Gastrocnemius medialis (tissue), 4 donors: Measurements from ENCODE around the gene SSX4B. TPM values are rescaled to one million over a fixed set of nuclear protein-coding genes. Genes with fewer than 3 reads are reported as not detected.
"Not testable (repeated sequence)": the region's sequence is repeated elsewhere in the genome, so short reads cannot be mapped to it uniquely, and the experiment has no call there.

Source experiments
- ATAC-seq, 2 donors: fragments of 150-250 bp; one replicate each; pipeline ENCODE4 v1.9.1; 2016
- DNase-seq, 2 donors: peaks; one replicate each; pipeline ENCODE4 v3.0.0-alpha.2; 2019
- H3K27ac ChIP-seq, 4 donors: fragments of 200-600 bp; sonication (generic); 1 replicate in 1 of 4; 2 replicates in 3 of 4; pipeline ENCODE4 v1.5.1; 2016 to 2018; ENCODE audit warnings: mild to moderate bottlenecking in 2 of 4, moderate library complexity in 1 of 4
- H3K27me3 ChIP-seq, 3 donors: fragments of 200-600 bp; sonication (generic) in 2 of 3; 1 replicate in 1 of 3; 2 replicates in 2 of 3; pipeline versions ENCODE4 v1.5.1 to v1.6.0; 2016 to 2019; ENCODE audit warnings: mild to moderate bottlenecking in 1 of 3, moderate library complexity in 1 of 3
- H3K36me3 ChIP-seq, 2 donors: fragments of 200-600 bp; sonication (generic) in 1 of 2; one replicate each; pipeline ENCODE4 v1.5.1; 2017 to 2018
- H3K4me1 ChIP-seq, 2 donors: fragments of 200-600 bp; sonication (generic) in 1 of 2; one replicate each; pipeline ENCODE4 v1.5.1; 2016 to 2017; ENCODE audit warnings: mild to moderate bottlenecking in 2 of 2
- H3K4me3 ChIP-seq, 4 donors: fragments of 200-600 bp; sonication (generic) in 3 of 4; 1 replicate in 1 of 4; 2 replicates in 3 of 4; pipeline ENCODE4 v1.5.1; 2016 to 2019; ENCODE audit warnings: mild to moderate bottlenecking in 2 of 4
- H3K9me3 ChIP-seq, 3 donors: fragments of 200-600 bp; sonication (generic) in 2 of 3; 1 replicate in 1 of 3; 2 replicates in 2 of 3; pipeline ENCODE4 v1.5.1; 2016 to 2019
- POLR2A ChIP-seq, 2 donors: fragments of 450-650 bp; IDR thresholded peaks; one replicate each; pipeline ENCODE4 v1.6.1; 2017; ENCODE audit warnings: antibody characterized with exemption in 2 of 2, mild to moderate bottlenecking in 2 of 2, moderate library complexity in 2 of 2
- in situ Hi-C, 4 donors: fragments of 200-750 bp; cut with MboI; loops; one replicate each; pipeline versions ENCODE4 v1.15.0 to v1.8.0; 2017; ENCODE audit warnings: low sequenced_read_pairs in 4 of 4
- intact Hi-C: fragments of 100-400 bp; cut with DNase I; formaldehyde crosslinking; loops from one replicate; pipeline ENCODE4 v1.15.1; 2023; ENCODE audit warnings: low total_unique reads
- total RNA-seq, 4 donors: library from RNA; depleted of rRNA; stranded (reverse); fragments of >200 nt; gene quantifications; one replicate each; pipeline versions ENCODE4 v1.1.0 to v1.2.3, GENCODE V29; 2016
- TF ChIP-seq, protein P1 (sequence below), 5 experiments: fragments of 450-650 bp in 3 of 5; fragments of 200-600 bp in 2 of 5; sonication (generic) in 2 of 5; IDR thresholded peaks in 4 of 5; conservative IDR thresholded peaks in 1 of 5; 1 replicate in 4 of 5; 2 replicates in 1 of 5; pipeline ENCODE4 v1.5.1; 2016 to 2019; ENCODE audit warnings: antibody characterized with exemption in 5 of 5, mild to moderate bottlenecking in 3 of 5, moderate library complexity in 3 of 5

The SSX4B gene
- total RNA-seq, 4 donors from 2014 or later = not detected

DNA sequence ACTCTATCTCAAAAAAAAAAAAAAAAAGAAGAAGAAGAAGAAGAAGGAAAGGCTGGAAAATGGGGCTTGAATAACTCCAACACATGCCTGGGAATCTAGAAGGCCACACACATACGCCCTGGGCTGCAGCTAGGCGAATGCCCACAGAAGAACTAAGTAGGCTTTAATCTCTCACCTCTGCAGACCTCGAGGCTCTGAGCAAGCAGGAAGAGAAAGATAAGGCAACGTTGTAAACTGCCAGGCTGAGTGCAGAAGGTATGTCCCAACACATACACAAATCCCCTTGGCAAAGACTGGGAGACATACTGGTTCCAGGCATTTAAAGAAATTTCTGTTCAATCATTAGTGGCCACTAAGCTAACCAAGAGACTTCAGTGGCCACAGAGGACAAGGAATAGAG lies 39.9 kb upstream of the SSX4B start:
- in situ Hi-C loops = no loop called here
- TF ChIP-seq POLR2A (IDR thresholded peaks at IDR 0.05) = no peak
- TF ChIP-seq, protein P1, sequence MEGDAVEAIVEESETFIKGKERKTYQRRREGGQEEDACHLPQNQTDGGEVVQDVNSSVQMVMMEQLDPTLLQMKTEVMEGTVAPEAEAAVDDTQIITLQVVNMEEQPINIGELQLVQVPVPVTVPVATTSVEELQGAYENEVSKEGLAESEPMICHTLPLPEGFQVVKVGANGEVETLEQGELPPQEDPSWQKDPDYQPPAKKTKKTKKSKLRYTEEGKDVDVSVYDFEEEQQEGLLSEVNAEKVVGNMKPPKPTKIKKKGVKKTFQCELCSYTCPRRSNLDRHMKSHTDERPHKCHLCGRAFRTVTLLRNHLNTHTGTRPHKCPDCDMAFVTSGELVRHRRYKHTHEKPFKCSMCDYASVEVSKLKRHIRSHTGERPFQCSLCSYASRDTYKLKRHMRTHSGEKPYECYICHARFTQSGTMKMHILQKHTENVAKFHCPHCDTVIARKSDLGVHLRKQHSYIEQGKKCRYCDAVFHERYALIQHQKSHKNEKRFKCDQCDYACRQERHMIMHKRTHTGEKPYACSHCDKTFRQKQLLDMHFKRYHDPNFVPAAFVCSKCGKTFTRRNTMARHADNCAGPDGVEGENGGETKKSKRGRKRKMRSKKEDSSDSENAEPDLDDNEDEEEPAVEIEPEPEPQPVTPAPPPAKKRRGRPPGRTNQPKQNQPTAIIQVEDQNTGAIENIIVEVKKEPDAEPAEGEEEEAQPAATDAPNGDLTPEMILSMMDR (IDR thresholded peaks at IDR 0.05 in 4 of 5, conservative IDR thresholded peaks at IDR 0.05 in 1 of 5) = no peak
- Histone ChIP-seq H3K27me3 (no peaks in the 10 kb centered on the region), H3K9me3 (no peaks in the 10 kb centered on the region), H3K4me3 (no peak overlapping the region), H3K36me3 (no peaks in the 10 kb centered on the region), H3K4me1 (no peaks in the 10 kb centered on the region), H3K27ac (no peak overlapping the region)
- DNase-seq (no peak), ATAC-seq (no peak)
- intact Hi-C loops = no loop called here

DNA sequence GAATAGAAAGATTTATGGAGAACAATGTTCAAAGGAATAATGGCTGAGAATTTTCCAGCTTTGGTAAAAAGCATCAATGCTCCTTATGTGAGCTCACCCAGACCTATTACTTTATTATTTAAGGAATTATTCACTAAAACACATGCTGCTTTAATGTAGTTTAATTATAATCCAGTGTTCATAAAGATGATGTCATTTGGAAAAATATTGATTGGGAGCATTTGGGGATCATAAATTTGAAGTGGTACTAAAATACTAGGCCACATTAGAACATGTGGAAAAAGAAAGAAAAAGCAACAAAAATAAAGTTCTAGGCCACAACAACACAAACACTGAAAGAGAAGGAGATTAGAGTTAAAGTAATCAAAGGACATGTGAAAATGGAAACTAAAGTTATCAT lies 38.3 kb upstream of the SSX4B start:
- intact Hi-C loops = no loop called here
- Histone ChIP-seq H3K27ac (no peak overlapping the region), H3K9me3 (no peaks in the 10 kb centered on the region), H3K27me3 (no peaks in the 10 kb centered on the region), H3K4me3 (no peak overlapping the region), H3K36me3 (no peaks in the 10 kb centered on the region), H3K4me1 (no peaks in the 10 kb centered on the region)
- ATAC-seq = no peak
- in situ Hi-C loops = no loop called here
- TF ChIP-seq, protein P1 (IDR thresholded peaks at IDR 0.05 in 4 of 5, conservative IDR thresholded peaks at IDR 0.05 in 1 of 5) = no peak
- no peak for TF ChIP-seq POLR2A (IDR thresholded peaks at IDR 0.05)
- DNase-seq = no peak

DNA sequence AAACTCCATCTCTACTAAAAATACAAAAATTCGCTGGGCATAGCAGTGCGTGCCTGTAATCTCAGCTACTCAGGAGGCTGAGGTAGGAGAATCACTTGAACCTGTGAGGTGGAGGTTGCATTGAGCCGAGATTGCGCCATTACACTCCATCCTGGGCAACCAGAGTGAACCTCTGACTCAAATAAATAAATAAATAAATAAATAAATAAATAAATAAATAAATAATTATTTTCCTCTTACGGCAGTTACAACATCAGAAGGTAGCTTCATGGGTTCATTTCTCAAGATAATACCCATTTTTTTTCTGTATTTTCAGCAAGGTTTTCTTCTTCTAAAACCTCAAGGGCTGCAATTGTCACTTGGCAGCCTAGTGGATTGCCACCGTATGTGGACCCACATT lies 35.4 kb upstream of the SSX4B start:
- in situ Hi-C loops, H3K36me3 ChIP-seq, ATAC-seq, H3K4me3 ChIP-seq, H3K4me1 ChIP-seq, DNase-seq, H3K27ac ChIP-seq, H3K9me3 ChIP-seq, H3K27me3 ChIP-seq, intact Hi-C loops: not testable (repeated sequence)

DNA sequence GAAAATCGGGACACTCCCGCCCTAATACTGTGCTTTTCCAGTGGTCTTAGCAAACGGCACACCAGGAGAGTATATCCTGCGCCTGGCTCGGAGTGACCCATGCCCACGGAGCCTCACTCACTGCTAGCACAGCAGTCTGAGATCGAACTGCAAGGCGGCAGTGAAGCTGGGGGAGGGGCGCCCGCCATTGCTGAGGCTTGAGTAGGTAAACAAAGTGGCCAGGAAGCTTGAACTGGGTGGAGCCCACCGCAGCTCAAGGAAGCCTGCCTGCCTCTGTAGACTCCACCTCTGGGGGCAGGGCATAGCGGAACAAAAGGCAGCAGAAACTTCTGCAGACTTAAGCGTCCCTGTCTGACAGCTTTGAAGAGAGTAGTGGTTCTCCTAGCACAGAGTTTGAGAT lies 22.0 kb upstream of the SSX4B start:
- H3K27me3 ChIP-seq, H3K9me3 ChIP-seq, intact Hi-C loops, in situ Hi-C loops, H3K4me1 ChIP-seq, ATAC-seq, H3K27ac ChIP-seq, H3K4me3 ChIP-seq, DNase-seq, H3K36me3 ChIP-seq: not testable (repeated sequence)

DNA sequence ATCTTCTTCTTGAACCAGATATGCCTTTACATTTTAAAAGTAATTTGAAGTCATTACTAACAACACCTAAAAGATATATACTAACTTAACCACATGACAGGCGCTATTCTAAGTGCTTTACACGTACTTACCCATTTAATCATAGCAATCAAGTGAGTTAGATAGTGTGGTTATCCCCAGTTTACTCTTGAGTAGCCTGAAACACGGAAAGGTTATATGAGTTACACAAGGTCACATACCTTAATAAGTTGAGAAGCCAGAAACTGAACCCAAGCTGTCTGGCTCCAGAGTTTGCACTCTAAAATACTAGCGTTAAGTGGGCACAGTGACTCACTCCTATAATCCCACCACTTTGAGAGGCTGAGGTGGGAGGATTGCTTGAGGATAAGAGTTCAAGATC lies 18.4 kb upstream of the SSX4B start:
- H3K27ac ChIP-seq, H3K4me3 ChIP-seq, H3K27me3 ChIP-seq, DNase-seq, H3K4me1 ChIP-seq, in situ Hi-C loops, intact Hi-C loops, H3K36me3 ChIP-seq, ATAC-seq, H3K9me3 ChIP-seq: not testable (repeated sequence)

DNA sequence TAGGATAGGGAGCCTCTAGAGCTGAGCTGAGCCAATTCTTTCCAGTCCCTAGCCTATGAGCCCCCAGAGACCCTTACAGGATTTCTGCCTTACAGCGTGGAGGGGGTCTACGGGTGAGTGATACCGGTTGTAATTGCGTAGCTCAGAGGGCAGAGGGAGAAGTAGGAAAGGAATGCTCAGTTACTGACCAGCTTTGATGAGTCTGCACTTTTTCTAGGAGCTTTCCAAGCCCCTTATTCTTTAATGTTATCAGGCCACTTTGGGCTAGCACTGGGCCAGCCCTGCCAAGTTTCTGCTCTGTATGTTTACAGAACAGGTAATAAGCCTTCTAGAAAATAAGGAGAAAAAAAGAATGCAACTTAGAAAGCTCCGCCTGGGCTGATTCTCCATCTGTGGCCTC lies 17.8 kb upstream of the SSX4B start:
- in situ Hi-C loops, H3K9me3 ChIP-seq, H3K27me3 ChIP-seq, H3K36me3 ChIP-seq, DNase-seq, H3K27ac ChIP-seq, intact Hi-C loops, H3K4me1 ChIP-seq, H3K4me3 ChIP-seq, ATAC-seq: not testable (repeated sequence)

DNA sequence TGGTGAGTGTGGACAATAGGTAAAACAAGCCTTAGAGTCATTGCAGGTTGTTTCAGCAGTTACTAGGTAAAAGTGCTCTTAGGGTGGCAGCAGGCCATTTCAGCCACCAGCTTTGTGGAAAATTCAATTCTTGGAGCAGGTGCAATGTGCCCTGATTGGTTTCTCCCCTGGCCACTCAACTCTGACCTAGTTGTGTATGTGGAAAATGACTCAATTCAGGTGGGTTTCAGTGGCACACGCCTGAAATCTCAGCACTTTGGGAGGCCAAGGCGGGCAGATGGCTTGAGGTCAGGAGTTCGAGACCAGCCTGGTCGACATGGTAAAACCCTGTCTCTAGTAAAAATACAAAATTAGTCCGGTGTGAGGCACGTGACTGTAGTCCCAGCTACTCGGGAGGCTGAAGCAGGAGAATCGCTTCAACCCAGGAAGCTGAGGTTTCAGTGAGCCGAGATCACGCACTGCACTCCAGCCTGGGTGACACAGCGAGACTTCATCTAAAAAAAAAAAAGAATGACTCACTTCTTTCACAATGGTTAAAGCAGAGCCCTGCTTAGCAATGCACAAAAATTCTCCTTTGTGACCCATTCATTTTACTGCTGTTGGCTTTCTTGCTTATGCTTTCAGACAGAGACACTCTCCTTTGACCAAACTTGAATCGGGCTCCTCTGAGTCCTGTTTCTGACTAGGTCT lies 15.4 kb upstream of the SSX4B start:
- H3K36me3 ChIP-seq, intact Hi-C loops, in situ Hi-C loops, ATAC-seq, DNase-seq, H3K9me3 ChIP-seq, H3K27me3 ChIP-seq, H3K27ac ChIP-seq, H3K4me1 ChIP-seq, H3K4me3 ChIP-seq: not testable (repeated sequence)

DNA sequence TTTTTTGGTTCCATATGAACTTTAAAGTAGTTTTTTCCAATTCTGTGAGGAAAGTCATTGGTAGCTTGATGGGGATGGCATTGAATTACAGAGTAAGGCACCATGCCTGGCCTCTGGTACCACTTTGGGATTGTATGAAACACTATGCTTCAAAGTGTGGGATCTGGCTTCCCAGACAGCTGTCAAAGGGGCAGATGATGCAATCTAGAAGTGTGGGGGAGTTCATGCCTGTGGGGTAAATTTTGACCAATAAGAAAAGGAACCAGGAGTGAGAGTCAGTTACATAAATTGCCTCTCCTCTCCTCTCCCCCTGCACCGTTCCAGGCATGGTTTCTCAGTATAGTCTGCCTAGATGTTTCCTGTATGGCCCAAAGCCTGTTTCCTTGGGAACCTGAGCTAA lies 13.9 kb downstream of the SSX4B start:
- H3K27ac ChIP-seq, H3K4me1 ChIP-seq, H3K4me3 ChIP-seq, H3K27me3 ChIP-seq, intact Hi-C loops, DNase-seq, in situ Hi-C loops, H3K36me3 ChIP-seq, H3K9me3 ChIP-seq, ATAC-seq: not testable (repeated sequence)

DNA sequence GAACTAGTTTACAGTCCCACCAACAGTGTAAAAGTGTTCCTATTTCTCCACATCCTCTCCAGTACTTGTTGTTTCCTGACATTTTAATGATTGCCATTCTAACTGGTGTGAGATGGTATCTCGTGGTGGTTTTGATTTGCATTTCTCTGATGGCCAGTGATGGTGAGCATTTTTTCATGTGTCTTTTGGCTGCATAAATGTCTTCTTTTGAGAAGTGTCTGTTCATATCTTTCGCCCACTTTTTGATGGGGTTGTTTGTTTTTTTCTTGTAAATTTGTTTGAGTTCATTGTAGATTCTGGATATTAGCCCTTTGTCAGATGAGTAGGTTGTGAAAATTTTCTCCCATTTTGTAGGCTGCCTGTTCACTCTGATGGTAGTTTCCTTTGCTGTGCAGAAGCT lies 14.8 kb downstream of the SSX4B start:
- DNase-seq, H3K27me3 ChIP-seq, H3K36me3 ChIP-seq, H3K4me3 ChIP-seq, H3K27ac ChIP-seq, H3K4me1 ChIP-seq, intact Hi-C loops, H3K9me3 ChIP-seq, in situ Hi-C loops, ATAC-seq: not testable (repeated sequence)

DNA sequence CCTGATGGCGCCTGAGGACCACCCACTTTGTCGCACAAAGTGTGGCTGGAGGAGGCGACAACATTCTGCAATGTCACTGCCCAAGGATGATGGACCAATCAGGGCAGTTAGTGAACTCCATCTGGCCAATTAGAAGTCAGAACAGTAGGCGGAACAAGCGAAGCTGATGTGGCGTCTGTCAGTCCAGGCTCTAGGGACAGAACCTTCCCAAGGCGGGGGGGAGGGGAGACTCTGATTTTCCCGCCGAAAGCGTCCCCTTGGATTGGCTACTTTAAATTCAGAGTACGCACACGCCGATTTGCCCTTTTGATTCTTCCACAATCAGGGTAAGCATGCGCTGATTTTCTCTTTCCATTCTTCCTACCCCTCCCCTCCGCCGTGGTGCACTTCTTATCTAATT lies 28.5 kb downstream of the SSX4B start, which contains the start of gene SSX4:
TSS of gene SSX4 (plus strand) at position 301 of the 400 bp plus-strand sequence. CDS start 515 bp downstream, outside the sequence.
- H3K4me3 ChIP-seq, H3K36me3 ChIP-seq, H3K4me1 ChIP-seq, H3K27ac ChIP-seq, DNase-seq, H3K9me3 ChIP-seq, H3K27me3 ChIP-seq, intact Hi-C loops, ATAC-seq, in situ Hi-C loops: not testable (repeated sequence)
